HepG2 (cell line): ENCODE measurements around the gene LYPD4. TPM values are rescaled to one million over a fixed set of nuclear protein-coding genes. Genes with fewer than 3 reads are reported as not detected.

Experiments
- HIVEP1 ChIP-seq: sonication (generic); formaldehyde crosslinking; IDR thresholded peaks from 2 replicates; pipeline ENCODE4 v1.4.0; 2020; ENCODE audit warnings: mild to moderate bottlenecking, missing genetic modification reagents
- KAT2B ChIP-seq: fragments of 150-350 bp; IDR thresholded peaks from 2 replicates; pipeline ENCODE4 v1.6.1; 2014; ENCODE audit warnings: low read depth, low read length, borderline replicate concordance
- MED1 ChIP-seq: sonication (generic); formaldehyde crosslinking; IDR thresholded peaks from 2 replicates; pipeline ENCODE4 v1.4.0; 2020; ENCODE audit warnings: missing genetic modification reagents
- MIXL1 ChIP-seq: IDR thresholded peaks from 2 replicates; pipeline ENCODE4 v1.6.1; 2016
- MTA1 ChIP-seq: sonication (generic); formaldehyde crosslinking; IDR thresholded peaks from 2 replicates; pipeline ENCODE4 v1.4.0; 2020; ENCODE audit warnings: missing genetic modification reagents, mild to moderate bottlenecking, borderline replicate concordance
- MYC ChIP-seq: sonication (generic); formaldehyde crosslinking; IDR thresholded peaks from 2 replicates; pipeline ENCODE4 v1.9.0; 2021; ENCODE audit warnings: missing genetic modification reagents, borderline replicate concordance
- RNF2 ChIP-seq: fragments of 450-650 bp; conservative IDR thresholded peaks from 2 replicates; pipeline ENCODE4 v1.6.1; 2016; ENCODE audit warnings: low read depth
- SMAD3 ChIP-seq: sonication (generic); formaldehyde crosslinking; IDR thresholded peaks from 2 replicates; pipeline ENCODE4 v1.4.0; 2020; ENCODE audit warnings: missing genetic modification reagents
- SRY ChIP-seq: sonication (generic); formaldehyde crosslinking; IDR thresholded peaks from 2 replicates; pipeline ENCODE4 v1.8.0; 2022; ENCODE audit warnings: mild to moderate bottlenecking, missing genetic modification reagents
- YY1 ChIP-seq: IDR thresholded peaks from 2 replicates; pipeline ENCODE4 v1.6.1; 2011; ENCODE audit warnings: low read length, low read depth, moderate library complexity, mild to moderate bottlenecking; ENCODE audit not compliant: insufficient read depth, insufficient replicate concordance
- ZNF451 ChIP-seq: sonication (generic); formaldehyde crosslinking; IDR thresholded peaks from 2 replicates; pipeline ENCODE4 v1.5.0; 2020; ENCODE audit warnings: mild to moderate bottlenecking, missing genetic modification reagents
- ZNF577 ChIP-seq: sonication (generic); formaldehyde crosslinking; IDR thresholded peaks from 2 replicates; pipeline ENCODE4 v1.4.0; 2020; ENCODE audit warnings: mild to moderate bottlenecking, low read depth, missing genetic modification reagents, borderline replicate concordance
- polyA plus RNA-seq, 8 experiments: library from polyadenylated mRNA; depleted of rRNA in 3 of 8; stranded (reverse) in 7 of 8; unstranded in 1 of 8; fragments of >200 nt; fragmentation: Illumina TruSeq in 4 of 8; extraction: Trizol in 4 of 8; gene quantifications; 2 replicates each; pipeline versions ENCODE4 v1.2.1 to v1.2.3, GENCODE V29; 2011 to 2016; ENCODE audit warnings: low read depth in 4 of 8, missing spikeins in 1 of 8, mixed read lengths in 1 of 8; ENCODE audit not compliant: insufficient read depth in 1 of 8
- total RNA-seq, 5 experiments: library from RNA; depleted of rRNA; stranded (reverse); fragments of >200 nt; fragmentation: Illumina TruSeq; extraction: Trizol; gene quantifications; 2 replicates each; pipeline ENCODE4 v1.2.3, GENCODE V29; 2016; ENCODE audit warnings: low read depth in 1 of 5
- TF ChIP-seq, protein P1 (sequence below), 2 experiments: fragments of 450-650 bp in 1 of 2; sonication (generic) in 1 of 2; formaldehyde crosslinking in 1 of 2; IDR thresholded peaks; 2 replicates each; pipeline versions ENCODE4 v1.6.1 to v1.8.0; 2016 to 2022; ENCODE audit warnings: antibody characterized with exemption in 1 of 2, mild to moderate bottlenecking in 1 of 2, missing genetic modification reagents in 1 of 2
- TF ChIP-seq, protein P2 (sequence below): IDR thresholded peaks from 2 replicates; pipeline ENCODE4 v1.6.1; 2016; ENCODE audit warnings: low read depth, control low read depth
- TF ChIP-seq, protein P3 (sequence below): IDR thresholded peaks from 2 replicates; pipeline ENCODE4 v1.6.1; 2016; ENCODE audit warnings: missing compliant biosample characterization, missing genetic modification reagents, borderline replicate concordance

LYPD4 gene
- total and polyA plus RNA-seq, 2 of the 13 experiments (the other 11 are each of a cell fraction or from before 2014, with no cell fraction given): not detected

DNA sequence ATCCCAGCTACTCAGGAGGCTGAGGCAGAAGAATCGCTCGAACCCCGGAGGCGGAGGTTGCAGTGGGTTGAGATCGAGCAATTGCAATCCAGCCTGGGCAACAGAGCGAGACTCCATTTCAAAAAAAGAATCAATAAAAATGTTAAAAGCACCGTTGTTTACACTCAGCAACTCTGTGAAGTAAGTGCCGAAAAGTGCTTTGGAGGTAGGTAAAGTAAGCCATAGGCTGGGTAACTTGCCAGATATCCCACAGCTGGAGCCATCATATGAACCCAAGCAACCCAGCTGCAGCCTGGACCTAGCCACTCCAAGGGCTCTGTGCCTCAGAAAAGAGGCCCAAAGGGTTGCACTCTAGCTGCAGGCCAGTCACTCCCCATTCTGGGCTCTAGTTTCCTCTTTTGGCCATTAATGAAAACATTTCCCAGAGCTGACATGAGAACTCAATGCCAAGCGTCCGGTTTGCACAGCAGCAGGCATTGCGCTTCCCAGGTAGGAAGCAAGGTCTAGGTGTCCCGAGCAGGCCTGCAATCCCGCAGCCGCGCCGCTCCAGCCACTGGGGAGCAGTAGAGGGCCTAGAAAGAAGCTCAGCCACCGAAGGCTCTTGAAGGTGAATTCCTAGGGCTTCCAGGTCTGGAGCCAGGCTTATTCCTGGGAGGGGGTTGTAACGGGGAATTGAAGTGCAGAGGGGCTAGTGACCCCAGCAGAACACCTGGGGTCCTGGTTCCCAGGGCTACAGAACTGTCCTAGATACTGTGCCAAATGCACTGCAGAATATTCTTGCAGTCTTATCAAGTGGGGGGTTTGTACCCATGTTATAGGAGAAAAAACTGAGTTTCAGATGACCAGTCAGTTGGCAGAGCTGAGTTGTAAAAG is 28.5 kb upstream of the LYPD4 start (continued):
- no peak for TF ChIP-seq MTA1 (CRISPR knock-in tag)
- 0 out of 2 replicates have a peak, but pooled peaks have one; percentile 21 for TF ChIP-seq HIVEP1 (CRISPR knock-in tag)
- no peak for TF ChIP-seq KAT2B
- TF ChIP-seq SRY (CRISPR knock-in tag): 0 out of 2 replicates have a peak, but pooled peaks have one; percentile 29
- no peak for TF ChIP-seq MED1 (CRISPR knock-in tag)
- TF ChIP-seq, protein P1, sequence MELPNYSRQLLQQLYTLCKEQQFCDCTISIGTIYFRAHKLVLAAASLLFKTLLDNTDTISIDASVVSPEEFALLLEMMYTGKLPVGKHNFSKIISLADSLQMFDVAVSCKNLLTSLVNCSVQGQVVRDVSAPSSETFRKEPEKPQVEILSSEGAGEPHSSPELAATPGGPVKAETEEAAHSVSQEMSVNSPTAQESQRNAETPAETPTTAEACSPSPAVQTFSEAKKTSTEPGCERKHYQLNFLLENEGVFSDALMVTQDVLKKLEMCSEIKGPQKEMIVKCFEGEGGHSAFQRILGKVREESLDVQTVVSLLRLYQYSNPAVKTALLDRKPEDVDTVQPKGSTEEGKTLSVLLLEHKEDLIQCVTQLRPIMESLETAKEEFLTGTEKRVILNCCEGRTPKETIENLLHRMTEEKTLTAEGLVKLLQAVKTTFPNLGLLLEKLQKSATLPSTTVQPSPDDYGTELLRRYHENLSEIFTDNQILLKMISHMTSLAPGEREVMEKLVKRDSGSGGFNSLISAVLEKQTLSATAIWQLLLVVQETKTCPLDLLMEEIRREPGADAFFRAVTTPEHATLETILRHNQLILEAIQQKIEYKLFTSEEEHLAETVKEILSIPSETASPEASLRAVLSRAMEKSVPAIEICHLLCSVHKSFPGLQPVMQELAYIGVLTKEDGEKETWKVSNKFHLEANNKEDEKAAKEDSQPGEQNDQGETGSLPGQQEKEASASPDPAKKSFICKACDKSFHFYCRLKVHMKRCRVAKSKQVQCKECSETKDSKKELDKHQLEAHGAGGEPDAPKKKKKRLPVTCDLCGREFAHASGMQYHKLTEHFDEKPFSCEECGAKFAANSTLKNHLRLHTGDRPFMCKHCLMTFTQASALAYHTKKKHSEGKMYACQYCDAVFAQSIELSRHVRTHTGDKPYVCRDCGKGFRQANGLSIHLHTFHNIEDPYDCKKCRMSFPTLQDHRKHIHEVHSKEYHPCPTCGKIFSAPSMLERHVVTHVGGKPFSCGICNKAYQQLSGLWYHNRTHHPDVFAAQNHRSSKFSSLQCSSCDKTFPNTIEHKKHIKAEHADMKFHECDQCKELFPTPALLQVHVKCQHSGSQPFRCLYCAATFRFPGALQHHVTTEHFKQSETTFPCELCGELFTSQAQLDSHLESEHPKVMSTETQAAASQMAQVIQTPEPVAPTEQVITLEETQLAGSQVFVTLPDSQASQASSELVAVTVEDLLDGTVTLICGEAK (IDR thresholded peaks at IDR 0.05): no peak
- TF ChIP-seq, protein P1 (CRISPR knock-in tag; IDR thresholded peaks at IDR 0.05): no peak
- no peak for TF ChIP-seq RNF2
- TF ChIP-seq, protein P2, sequence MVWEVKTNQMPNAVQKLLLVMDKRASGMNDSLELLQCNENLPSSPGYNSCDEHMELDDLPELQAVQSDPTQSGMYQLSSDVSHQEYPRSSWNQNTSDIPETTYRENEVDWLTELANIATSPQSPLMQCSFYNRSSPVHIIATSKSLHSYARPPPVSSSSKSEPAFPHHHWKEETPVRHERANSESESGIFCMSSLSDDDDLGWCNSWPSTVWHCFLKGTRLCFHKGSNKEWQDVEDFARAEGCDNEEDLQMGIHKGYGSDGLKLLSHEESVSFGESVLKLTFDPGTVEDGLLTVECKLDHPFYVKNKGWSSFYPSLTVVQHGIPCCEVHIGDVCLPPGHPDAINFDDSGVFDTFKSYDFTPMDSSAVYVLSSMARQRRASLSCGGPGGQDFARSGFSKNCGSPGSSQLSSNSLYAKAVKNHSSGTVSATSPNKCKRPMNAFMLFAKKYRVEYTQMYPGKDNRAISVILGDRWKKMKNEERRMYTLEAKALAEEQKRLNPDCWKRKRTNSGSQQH (CRISPR knock-in tag): peak; percentile 59; the same call in 1 of the 2 replicates
- peak; percentile 10; the same call in 1 of the 2 replicates for TF ChIP-seq MIXL1 (CRISPR knock-in tag)
- 0 out of 2 replicates have a peak, but pooled peaks have one; percentile 30 for TF ChIP-seq ZNF451 (CRISPR knock-in tag)
- TF ChIP-seq SMAD3 (CRISPR knock-in tag): 0 out of 2 replicates have a peak, but pooled peaks have one; percentile 43
- TF ChIP-seq, protein P3, sequence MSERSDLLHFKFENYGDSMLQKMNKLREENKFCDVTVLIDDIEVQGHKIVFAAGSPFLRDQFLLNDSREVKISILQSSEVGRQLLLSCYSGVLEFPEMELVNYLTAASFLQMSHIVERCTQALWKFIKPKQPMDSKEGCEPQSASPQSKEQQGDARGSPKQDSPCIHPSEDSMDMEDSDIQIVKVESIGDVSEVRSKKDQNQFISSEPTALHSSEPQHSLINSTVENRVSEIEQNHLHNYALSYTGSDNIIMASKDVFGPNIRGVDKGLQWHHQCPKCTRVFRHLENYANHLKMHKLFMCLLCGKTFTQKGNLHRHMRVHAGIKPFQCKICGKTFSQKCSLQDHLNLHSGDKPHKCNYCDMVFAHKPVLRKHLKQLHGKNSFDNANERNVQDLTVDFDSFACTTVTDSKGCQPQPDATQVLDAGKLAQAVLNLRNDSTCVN (CRISPR knock-in tag): no peak
- TF ChIP-seq MYC (CRISPR knock-in tag): peak; percentile 30; the same call in 1 of the 2 replicates
- TF ChIP-seq ZNF577 (CRISPR knock-in tag): no peak
- TF ChIP-seq YY1: peak; percentile 33
